T-helper 1 cell treated with Interleukin-12 subunit alpha and Interleukin-12 subunit beta and Interleukin-4 antibody, amounts not matched to agents 30 μg/mL and 1 μg/mL, for 36 hours (primary cell): ENCODE results near the gene DLGAP1.

Experiments used
- H3K27ac Mint-ChIP-seq: one replicate; pipeline ENCODE4 v1.8.0; 2021; ENCODE audit warnings: mild to moderate bottlenecking, mixed read lengths
- H3K27me3 Mint-ChIP-seq: one replicate; pipeline ENCODE4 v1.8.0; 2021; ENCODE audit warnings: low read depth, mixed read lengths
- H3K36me3 Mint-ChIP-seq: one replicate; pipeline ENCODE4 v1.8.0; 2021; ENCODE audit warnings: low read depth, mixed read lengths
- H3K4me1 Mint-ChIP-seq: one replicate; pipeline ENCODE4 v1.8.0; 2021; ENCODE audit warnings: low read depth, mixed read lengths
- H3K4me3 Mint-ChIP-seq: one replicate; pipeline ENCODE4 v1.8.0; 2021; ENCODE audit warnings: mild to moderate bottlenecking, moderate library complexity, mixed read lengths
- H3K9me3 Mint-ChIP-seq: one replicate; pipeline ENCODE4 v1.8.0; 2021; ENCODE audit warnings: mixed read lengths

DLGAP1 gene

GRCh38 chr18:4230450-4231168 is 224.5 kb downstream of the DLGAP1 start:
- Mint-ChIP-seq H3K27me3 (no peaks in the 10 kb centered on the region), H3K27ac (no peak overlapping the region), H3K9me3 (no peaks in the 10 kb centered on the region), H3K4me3 (no peak overlapping the region), H3K4me1 (no peaks in the 10 kb centered on the region), H3K36me3 (no peaks in the 10 kb centered on the region)

DNA sequence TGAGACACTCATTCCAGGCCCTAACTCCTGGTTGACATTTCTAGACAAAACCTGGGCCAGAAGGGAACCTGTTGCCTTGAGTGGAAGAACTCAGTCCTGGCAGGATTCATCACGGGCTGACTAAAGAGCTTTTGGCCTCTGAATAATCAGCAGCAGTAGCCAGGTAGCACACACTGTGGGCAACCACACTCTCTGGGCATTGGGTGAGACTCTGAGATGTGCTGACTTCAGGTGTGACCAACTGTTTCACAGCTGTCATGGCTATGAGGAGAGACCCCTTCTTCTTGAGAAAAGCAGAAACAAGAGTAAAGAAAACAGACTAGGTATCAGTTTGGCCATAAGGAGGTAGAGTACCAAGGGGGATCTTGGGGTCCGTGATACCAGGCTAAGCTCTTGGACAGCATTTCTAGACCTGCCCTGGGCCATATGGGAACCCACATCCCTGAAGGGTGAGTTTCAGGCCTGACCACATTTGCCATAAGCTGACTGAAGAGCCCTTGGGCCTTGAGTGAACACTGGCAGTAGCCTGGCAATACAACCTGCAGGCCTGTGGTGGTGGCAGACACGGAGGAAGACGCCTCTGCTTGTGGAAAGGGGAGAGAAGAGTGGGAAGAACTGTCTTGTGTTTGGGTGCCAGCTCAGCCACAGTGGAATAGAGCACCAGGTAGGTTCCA is 230.9 kb downstream of the DLGAP1 start:
- H3K4me3 Mint-ChIP-seq: no peak overlapping the region
- H3K9me3 Mint-ChIP-seq: no peaks in the 10 kb centered on the region
- H3K27ac Mint-ChIP-seq: no peak overlapping the region
- H3K27me3 Mint-ChIP-seq: no peaks in the 10 kb centered on the region
- H3K4me1 Mint-ChIP-seq: no peaks in the 10 kb centered on the region
- no peaks in the 10 kb centered on the region for H3K36me3 Mint-ChIP-seq

DNA sequence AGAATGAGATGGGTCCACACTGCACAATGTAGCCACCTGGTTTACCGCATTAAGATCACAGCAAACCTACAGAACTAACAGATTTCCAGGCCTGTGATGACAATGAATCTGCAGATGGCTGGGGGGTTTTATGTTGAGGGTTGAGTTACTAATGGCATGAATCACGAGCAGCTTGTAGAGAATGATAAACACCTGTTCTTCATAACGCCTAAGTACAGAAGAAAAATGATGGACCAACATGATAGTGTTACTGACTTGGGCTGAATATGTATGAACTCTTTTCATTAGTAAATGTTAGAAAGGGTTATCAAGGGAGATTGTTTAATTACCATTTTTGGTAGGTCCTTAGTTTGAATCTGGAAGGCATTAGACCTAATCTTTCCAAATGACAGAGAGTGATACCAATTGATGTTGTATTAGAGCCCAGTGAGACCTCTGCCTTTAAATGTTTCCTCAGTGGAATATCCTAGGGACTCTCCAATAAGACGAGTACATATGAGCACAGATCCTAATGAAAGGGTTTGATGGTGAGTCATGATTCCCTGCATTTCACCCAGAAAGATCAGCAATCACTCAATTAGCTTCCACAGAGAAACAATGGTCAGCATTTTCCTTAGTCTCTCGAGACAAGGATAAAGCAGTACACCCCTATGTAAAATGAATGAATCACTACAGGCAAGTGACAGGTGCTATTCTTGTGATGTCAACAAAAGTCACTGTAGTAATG is 243.8 kb downstream of the DLGAP1 start:
- no peaks in the 10 kb centered on the region for H3K27me3 Mint-ChIP-seq
- no peaks in the 10 kb centered on the region for H3K9me3 Mint-ChIP-seq
- no peak overlapping the region for H3K4me3 Mint-ChIP-seq
- no peaks in the 10 kb centered on the region for H3K4me1 Mint-ChIP-seq
- H3K27ac Mint-ChIP-seq: no peak overlapping the region
- no peaks in the 10 kb centered on the region for H3K36me3 Mint-ChIP-seq

DNA sequence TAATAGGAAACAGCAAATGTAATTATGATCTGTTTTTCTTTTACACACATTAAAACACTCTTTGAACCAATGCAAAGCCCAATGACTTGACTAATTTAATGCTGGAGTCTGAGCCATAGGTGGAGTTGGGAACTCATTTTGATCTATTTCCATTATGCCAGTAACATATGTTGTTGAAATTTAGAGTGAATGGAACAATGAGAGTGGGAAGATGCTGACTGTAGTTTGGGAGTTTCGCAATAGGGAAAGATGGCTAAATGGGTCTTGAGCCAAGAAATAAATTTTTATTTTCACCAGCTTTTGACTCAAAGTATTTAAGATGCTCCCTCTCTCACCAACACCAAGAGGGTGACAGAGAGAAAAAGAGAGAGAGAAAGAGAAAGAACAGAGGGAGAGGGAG is 246.7 kb downstream of the DLGAP1 start:
- Mint-ChIP-seq H3K27ac (no peak overlapping the region), H3K27me3 (no peaks in the 10 kb centered on the region), H3K36me3 (no peaks in the 10 kb centered on the region), H3K4me3 (no peak overlapping the region), H3K9me3 (peaks cover 2% of the 10 kb centered on the region), H3K4me1 (no peaks in the 10 kb centered on the region)

- no peaks in the 10 kb centered on the region for H3K36me3 Mint-ChIP-seq
Observed at GRCh38 chr18:4207383-4207985, 247.6 kb downstream of the DLGAP1 start.

DNA sequence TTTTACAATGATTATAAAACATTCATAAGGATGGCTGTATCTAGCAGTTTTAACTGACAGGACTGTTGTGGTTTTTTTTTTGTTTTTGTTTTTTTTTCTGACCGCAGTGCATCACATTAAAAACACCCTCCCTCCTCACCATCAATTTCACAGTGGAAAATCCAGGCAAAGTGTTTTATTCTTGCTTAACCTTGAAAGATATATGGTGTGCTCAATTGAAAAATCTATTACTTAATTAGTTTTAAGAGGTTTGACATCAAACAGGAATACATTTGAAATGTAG is 250.7 kb downstream of the DLGAP1 start:
- Mint-ChIP-seq H3K4me1 (no peaks in the 10 kb centered on the region), H3K27ac (no peak overlapping the region), H3K4me3 (no peak overlapping the region), H3K27me3 (no peaks in the 10 kb centered on the region), H3K9me3 (peaks cover 2% of the 10 kb centered on the region), H3K36me3 (no peaks in the 10 kb centered on the region)

More at GRCh38 chr18:4207383-4207985, 247.6 kb downstream of the DLGAP1 start:
- Mint-ChIP-seq H3K4me3 (no peak overlapping the region), H3K27me3 (no peaks in the 10 kb centered on the region), H3K4me1 (no peaks in the 10 kb centered on the region), H3K27ac (no peak overlapping the region), H3K9me3 (peaks cover 2% of the 10 kb centered on the region)

GRCh38 chr18:4203568-4204437 is 251.3 kb downstream of the DLGAP1 start:
- no peak overlapping the region for H3K4me3 Mint-ChIP-seq
- H3K9me3 Mint-ChIP-seq: peaks cover 2% of the 10 kb centered on the region
- no peak overlapping the region for H3K27ac Mint-ChIP-seq
- H3K36me3 Mint-ChIP-seq: no peaks in the 10 kb centered on the region
- no peaks in the 10 kb centered on the region for H3K27me3 Mint-ChIP-seq
- H3K4me1 Mint-ChIP-seq: no peaks in the 10 kb centered on the region

- H3K4me1 Mint-ChIP-seq: no peaks in the 10 kb centered on the region
- no peak overlapping the region for H3K27ac Mint-ChIP-seq
- peaks cover 2% of the 10 kb centered on the region for H3K9me3 Mint-ChIP-seq
- H3K27me3 Mint-ChIP-seq: no peaks in the 10 kb centered on the region
- no peak overlapping the region for H3K4me3 Mint-ChIP-seq
- no peaks in the 10 kb centered on the region for H3K36me3 Mint-ChIP-seq
Observed at GRCh38 chr18:4200399-4200798, 254.7 kb downstream of the DLGAP1 start.

DNA sequence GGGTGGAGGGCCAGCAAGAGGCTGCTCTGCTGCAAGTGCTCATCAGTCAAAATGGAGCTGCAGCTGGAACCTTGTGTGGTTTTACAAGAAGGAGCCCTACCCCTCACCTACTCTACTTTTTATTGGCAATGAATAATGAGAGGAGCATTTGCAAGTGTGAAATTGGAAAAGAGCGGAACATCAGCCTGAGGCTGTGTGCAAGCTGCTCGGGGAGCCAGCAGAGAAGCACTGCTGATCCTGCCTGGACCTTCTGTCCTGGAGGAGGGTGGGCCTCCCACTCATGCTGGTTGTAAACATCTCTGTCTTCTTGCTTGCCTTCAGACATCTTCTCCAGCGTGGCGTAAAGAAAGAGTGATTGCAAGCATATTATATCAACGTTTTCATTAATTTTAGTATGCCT is 256.2 kb downstream of the DLGAP1 start:
- Mint-ChIP-seq H3K9me3 (peaks cover 2% of the 10 kb centered on the region), H3K27ac (no peak overlapping the region), H3K4me1 (no peaks in the 10 kb centered on the region), H3K36me3 (no peaks in the 10 kb centered on the region), H3K27me3 (no peaks in the 10 kb centered on the region), H3K4me3 (no peak overlapping the region)

DNA sequence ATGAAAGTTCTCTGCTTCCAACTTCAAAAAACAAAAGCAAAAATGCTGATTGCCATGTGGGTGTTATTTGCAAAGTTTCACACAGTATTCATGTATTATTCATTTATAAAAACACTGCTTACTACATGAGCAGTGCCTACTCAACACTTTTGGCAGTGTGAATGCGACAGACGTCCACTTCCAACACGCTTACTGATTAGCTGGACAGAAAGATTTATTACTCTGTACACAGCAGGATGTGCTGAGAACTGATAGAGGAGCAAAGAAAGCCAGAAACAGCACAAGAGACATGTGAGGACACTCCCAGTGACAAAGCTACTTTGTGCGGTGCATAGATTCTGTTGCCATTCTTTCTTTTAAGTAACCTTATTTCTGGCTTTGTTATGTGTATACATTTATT is 258.8 kb downstream of the DLGAP1 start:
- H3K9me3 Mint-ChIP-seq: no peaks in the 10 kb centered on the region
- no peaks in the 10 kb centered on the region for H3K36me3 Mint-ChIP-seq
- H3K4me3 Mint-ChIP-seq: no peak overlapping the region
- H3K4me1 Mint-ChIP-seq: no peaks in the 10 kb centered on the region
- no peaks in the 10 kb centered on the region for H3K27me3 Mint-ChIP-seq
- H3K27ac Mint-ChIP-seq: no peak overlapping the region

- no peaks in the 10 kb centered on the region for H3K4me1 Mint-ChIP-seq
- no peaks in the 10 kb centered on the region for H3K27me3 Mint-ChIP-seq
- no peak overlapping the region for H3K4me3 Mint-ChIP-seq
- H3K27ac Mint-ChIP-seq: no peak overlapping the region
- H3K9me3 Mint-ChIP-seq: no peaks in the 10 kb centered on the region
- H3K36me3 Mint-ChIP-seq: no peaks in the 10 kb centered on the region
Observed at GRCh38 chr18:4193086-4193485, 262.0 kb downstream of the DLGAP1 start.

DNA sequence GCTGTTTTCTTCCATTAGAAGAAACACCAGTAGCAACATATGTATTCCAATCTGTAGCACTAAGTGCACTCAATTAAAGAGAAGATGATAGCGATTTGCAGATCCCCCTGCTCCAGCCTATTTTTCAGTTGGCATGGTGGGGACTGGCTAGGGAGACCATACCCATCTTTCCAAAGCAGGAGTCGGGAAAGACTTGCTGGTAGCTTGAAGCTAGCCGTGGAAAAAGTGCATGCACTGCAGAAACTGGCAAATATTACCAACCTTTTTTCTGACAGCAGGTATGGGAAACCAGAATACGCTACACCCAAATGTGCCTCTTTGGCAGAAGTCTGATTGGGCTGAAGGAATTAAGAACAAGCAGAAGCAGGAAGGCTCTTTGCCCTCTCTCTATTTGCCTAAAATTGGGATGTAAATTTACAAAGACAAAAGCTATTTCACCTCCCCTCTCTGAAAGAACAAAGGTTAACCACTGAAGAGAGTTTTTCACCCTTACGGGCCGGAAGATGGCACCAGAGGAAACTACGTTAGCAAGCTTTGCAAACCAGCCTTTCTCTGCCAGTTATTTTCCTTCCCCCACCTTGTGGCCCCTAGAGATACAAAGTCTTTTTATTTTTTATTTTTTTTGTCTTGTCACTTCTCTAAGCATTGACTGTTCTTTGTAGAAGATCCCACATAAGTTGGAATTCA is 273.1 kb downstream of the DLGAP1 start:
- Mint-ChIP-seq H3K27me3 (no peaks in the 10 kb centered on the region), H3K27ac (no peak overlapping the region), H3K9me3 (no peaks in the 10 kb centered on the region), H3K4me1 (no peaks in the 10 kb centered on the region), H3K4me3 (no peak overlapping the region), H3K36me3 (no peaks in the 10 kb centered on the region)

GRCh38 chr18:4181086-4181485 is 274.0 kb downstream of the DLGAP1 start:
- no peaks in the 10 kb centered on the region for H3K9me3 Mint-ChIP-seq
- H3K27ac Mint-ChIP-seq: no peak overlapping the region
- no peaks in the 10 kb centered on the region for H3K4me1 Mint-ChIP-seq
- no peak overlapping the region for H3K4me3 Mint-ChIP-seq
- H3K36me3 Mint-ChIP-seq: no peaks in the 10 kb centered on the region
- H3K27me3 Mint-ChIP-seq: no peaks in the 10 kb centered on the region
